Coronary artery (tissue), 2 donors: ENCODE results near the gene C16orf74.

Experiments used
- DNase-seq: peaks from one replicate; pipeline ENCODE4 v3.0.0-alpha.2; 2017; ENCODE audit warnings: low spot score
- H3K27ac ChIP-seq, 2 donors: fragments of 200-600 bp; sonication (generic); one replicate each; pipeline ENCODE4 v1.5.1; 2016 to 2019
- H3K4me3 ChIP-seq: fragments of 200-600 bp; sonication (generic); 2 replicates; pipeline ENCODE4 v1.5.1; 2016; ENCODE audit warnings: mild to moderate bottlenecking, moderate library complexity
- CTCF ChIP-seq: fragments of 200-600 bp; sonication (generic); IDR thresholded peaks from one replicate; pipeline ENCODE4 v1.5.1; 2019; ENCODE audit warnings: antibody characterized with exemption

The C16orf74 gene

DNA sequence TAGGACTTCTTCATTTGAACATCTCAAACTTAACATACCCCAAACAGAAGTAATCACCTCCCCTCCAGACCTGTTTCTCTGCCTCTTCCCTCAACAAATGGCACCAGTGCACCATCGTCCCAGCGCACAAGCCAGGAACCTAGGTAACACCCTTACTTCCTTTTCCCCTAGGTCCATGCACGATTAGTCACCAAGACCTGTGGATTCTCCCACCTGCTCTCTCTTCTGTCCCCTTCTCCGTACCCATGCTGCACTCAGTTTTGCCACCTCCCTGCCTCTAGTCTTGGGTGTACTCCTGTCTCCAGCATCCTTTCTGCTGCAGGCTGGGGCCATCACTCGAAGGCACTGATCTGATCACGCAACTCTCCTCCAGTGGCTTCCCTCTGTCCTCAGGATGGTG, 45.3 kb upstream of the C16orf74 start:
- TF ChIP-seq CTCF: no peak
- Histone ChIP-seq H3K4me3 (no peak overlapping the region), H3K27ac (no peak overlapping the region)
- DNase-seq: no peak

GRCh38 chr16:85794696-85795095, 43.8 kb upstream of the C16orf74 start:
- TF ChIP-seq CTCF: no peak
- DNase-seq: no peak
- no peak overlapping the region for H3K4me3 ChIP-seq
- H3K27ac ChIP-seq: no peak overlapping the region

- DNase-seq: no peak
- no peak for TF ChIP-seq CTCF
- no peak overlapping the region for H3K27ac ChIP-seq
- no peak overlapping the region for H3K4me3 ChIP-seq
Measured at GRCh38 chr16:85793662-85794298, 42.9 kb upstream of the C16orf74 start.

DNA sequence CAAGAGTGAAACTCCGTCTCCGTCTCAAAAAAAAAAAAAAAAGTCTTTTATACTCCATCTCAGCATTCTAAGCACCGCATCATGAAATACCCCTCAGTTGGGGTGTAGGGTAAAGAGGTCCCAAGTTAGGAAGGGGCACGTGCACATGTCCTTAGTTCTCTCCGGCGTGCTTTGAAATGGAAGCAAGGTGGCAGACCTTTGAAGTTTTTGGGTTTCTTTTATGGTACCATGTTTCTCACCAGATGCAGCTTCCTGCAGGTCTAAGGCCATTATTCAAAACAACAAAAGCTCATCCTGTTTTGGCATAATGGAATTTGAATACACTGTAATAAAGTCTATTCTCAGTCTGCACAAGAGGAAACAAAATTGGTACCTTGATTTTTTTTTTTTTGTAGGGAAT, 38.9 kb upstream of the C16orf74 start:
- no peak overlapping the region for H3K27ac ChIP-seq
- DNase-seq: no peak
- no peak overlapping the region for H3K4me3 ChIP-seq
- no peak for TF ChIP-seq CTCF

DNA sequence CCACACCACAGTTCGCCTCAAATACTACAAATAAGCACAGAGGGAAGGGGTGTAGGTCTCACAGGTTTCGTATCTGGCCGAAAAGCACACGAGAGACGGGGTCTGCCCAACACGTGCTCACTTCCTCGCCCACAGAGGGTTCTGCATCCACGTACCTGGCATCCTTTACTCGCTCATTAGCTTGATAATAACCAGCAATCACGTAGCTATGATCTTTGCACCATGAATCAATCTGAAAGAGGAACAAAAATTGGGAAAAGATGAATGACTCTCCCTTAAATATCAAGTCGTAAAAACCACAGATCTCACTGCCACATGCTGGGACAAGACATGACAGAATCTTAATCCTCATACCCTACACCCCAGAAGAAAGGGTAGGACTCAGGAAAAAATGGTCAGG, 37.9 kb upstream of the C16orf74 start:
- no peak overlapping the region for H3K27ac ChIP-seq
- no peak for DNase-seq
- TF ChIP-seq CTCF: no peak
- H3K4me3 ChIP-seq: no peak overlapping the region

DNA sequence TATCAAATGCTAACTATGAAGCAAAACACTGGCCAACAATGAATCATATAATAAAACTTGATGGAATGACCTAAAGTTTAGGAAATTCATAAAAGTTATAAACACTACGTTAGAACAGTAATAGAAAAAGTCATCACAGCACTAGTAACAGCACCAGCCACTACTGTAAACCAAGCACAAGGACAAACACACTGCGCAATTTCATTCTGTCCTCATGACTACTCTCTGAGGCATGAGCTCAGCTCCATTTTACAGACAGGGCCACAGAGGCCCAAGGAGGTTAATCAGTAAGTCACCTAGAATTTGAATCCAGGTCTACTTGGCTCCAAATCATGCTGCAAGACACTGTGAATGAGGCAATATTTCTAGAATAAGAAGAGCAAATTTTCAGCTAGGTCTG, 35.0 kb upstream of the C16orf74 start:
- Histone ChIP-seq H3K27ac (no peak overlapping the region), H3K4me3 (no peak overlapping the region)
- no peak for DNase-seq
- no peak for TF ChIP-seq CTCF

DNA sequence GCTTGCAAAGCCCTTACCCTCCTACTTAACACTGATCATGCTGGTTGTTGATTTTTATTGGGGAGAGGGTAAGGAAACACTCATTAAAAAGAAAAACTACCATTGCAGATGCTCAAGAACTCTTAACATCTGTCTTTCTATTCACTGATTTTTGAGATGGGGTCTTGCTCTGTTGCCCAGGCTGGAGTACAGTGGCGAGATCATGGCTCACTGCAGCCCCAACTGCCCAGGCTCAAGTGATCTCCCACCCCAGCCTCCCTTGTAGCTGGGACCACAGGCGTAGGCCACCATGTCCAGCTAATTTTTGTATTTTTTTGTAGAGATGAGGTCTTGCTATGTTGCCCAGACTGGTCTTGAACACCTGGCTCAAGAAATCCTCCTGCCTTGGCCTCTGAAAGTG, 33.9 kb upstream of the C16orf74 start:
- TF ChIP-seq CTCF: no peak
- Histone ChIP-seq H3K4me3 (no peak overlapping the region), H3K27ac (no peak overlapping the region)
- no peak for DNase-seq
